DND-41 (cell line): Measurements from ENCODE around the gene GMPR.
"Not testable (repeated sequence)": the region's sequence is repeated elsewhere in the genome, so short reads cannot be mapped to it uniquely, and the experiment has no call there.

Experiments used
- ATAC-seq: fragments of 200-7000 bp; cut with Tn5 transposase; 3 replicates; pipeline ENCODE4 v1.9.1; 2021; ENCODE audit warnings: low read depth; ENCODE audit not compliant: insufficient read depth
- DNase-seq: peaks from one replicate; pipeline ENCODE4 v3.0.0-alpha.2; 2020
- H2AFZ ChIP-seq: 2 replicates; pipeline ENCODE4 v1.6.0; 2012; ENCODE audit warnings: low read depth, low read length
- H3K27ac ChIP-seq: 2 replicates; pipeline ENCODE4 v1.5.1; 2012; ENCODE audit warnings: low read length, inconsistent platforms
- H3K27me3 ChIP-seq: fragments of 200-600 bp; sonication (generic); 2 replicates; pipeline ENCODE4 v1.6.0; 2012; ENCODE audit warnings: low read length, mild to moderate bottlenecking, inconsistent platforms; ENCODE audit not compliant: insufficient read depth, poor library complexity
- H3K36me3 ChIP-seq: 2 replicates; pipeline ENCODE4 v1.5.1; 2012; ENCODE audit warnings: low read length, inconsistent platforms; ENCODE audit not compliant: insufficient read depth
- H3K4me1 ChIP-seq: 2 replicates; pipeline ENCODE4 v1.5.1; 2012; ENCODE audit warnings: mild to moderate bottlenecking, low read length; ENCODE audit not compliant: insufficient read depth
- H3K4me2 ChIP-seq: 2 replicates; pipeline ENCODE4 v1.6.0; 2012; ENCODE audit warnings: mild to moderate bottlenecking, moderate library complexity, low read length, inconsistent platforms; ENCODE audit not compliant: insufficient read depth
- H3K4me3 ChIP-seq, 2 experiments: fragments of 200-600 bp in 1 of 2; shearing (Covaris generic) in 1 of 2; 2 replicates each; pipeline ENCODE4 v1.5.1; 2012 to 2016; ENCODE audit warnings: inconsistent platforms in 2 of 2, low read length in 2 of 2, mild to moderate bottlenecking in 2 of 2, low read depth in 1 of 2, moderate library complexity in 1 of 2
- H3K79me2 ChIP-seq: 2 replicates; pipeline ENCODE4 v1.6.0; 2012; ENCODE audit warnings: low read length, inconsistent platforms; ENCODE audit not compliant: insufficient read depth
- H3K9ac ChIP-seq: 2 replicates; pipeline ENCODE4 v1.6.0; 2012; ENCODE audit warnings: low read depth, mild to moderate bottlenecking, inconsistent platforms, low read length, moderate library complexity
- H3K9me3 ChIP-seq: 2 replicates; pipeline ENCODE4 v1.5.1; 2012; ENCODE audit warnings: low read length, moderate library complexity, mild to moderate bottlenecking, inconsistent platforms; ENCODE audit not compliant: insufficient read depth, severe bottlenecking
- H4K20me1 ChIP-seq: 2 replicates; pipeline ENCODE4 v1.6.0; 2012; ENCODE audit warnings: low read length; ENCODE audit not compliant: insufficient read depth
- EZH2 ChIP-seq: IDR thresholded peaks from 3 replicates; pipeline ENCODE4 v1.6.1; 2012; ENCODE audit warnings: borderline replicate concordance, low read depth, mild to moderate bottlenecking, moderate library complexity, low read length, inconsistent platforms; ENCODE audit not compliant: severe bottlenecking
- TF ChIP-seq, protein P1 (sequence below): IDR thresholded peaks from 2 replicates; pipeline ENCODE4 v1.5.1; 2012; ENCODE audit warnings: borderline replicate concordance, low read length, moderate library complexity, mild to moderate bottlenecking; ENCODE audit not compliant: poor library complexity, severe bottlenecking; ENCODE audit errors: extremely low read depth

GMPR gene

DNA sequence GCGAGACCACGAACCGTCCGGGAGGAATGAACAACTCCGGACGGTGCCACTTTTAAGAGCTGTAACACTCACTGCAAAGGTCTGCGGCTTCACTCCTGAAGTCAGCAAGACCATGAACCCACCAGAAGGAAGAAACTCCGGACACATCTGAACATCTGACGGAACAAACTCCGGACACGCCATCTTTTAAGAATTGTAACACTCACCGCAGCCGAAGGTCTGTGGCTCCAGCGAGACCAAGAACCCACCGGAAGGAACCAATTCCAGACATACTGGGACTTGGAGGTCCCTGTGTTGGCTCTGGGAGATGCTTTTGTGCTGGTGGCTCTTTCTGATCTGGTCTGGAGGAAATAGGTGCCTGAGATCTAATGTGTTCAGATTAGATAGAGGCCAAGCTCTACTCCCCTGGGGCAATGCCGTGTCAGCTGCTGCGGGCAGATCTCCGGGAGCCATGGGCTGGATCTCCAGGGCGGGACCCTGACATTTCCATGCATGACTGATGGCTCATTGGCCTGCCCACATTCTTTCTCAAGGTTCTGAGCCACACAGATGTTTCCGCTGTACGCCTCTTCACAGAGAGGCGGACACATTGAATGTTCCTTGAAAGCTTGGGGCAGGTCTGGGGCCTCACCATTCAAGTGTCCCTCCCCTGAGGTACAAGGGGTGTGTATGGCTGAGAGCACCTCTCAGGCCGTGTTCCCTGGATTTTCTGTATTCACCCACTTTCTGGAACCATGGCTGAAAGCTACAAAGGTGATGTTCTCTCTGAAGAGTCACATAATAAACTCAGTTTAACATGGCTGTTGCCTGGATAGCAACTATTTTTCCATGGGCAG lies 29.3 kb downstream of the GMPR start:
- no peak overlapping the region for H3K27ac ChIP-seq
- H3K9ac ChIP-seq: no peak overlapping the region
- H3K27me3 ChIP-seq: no peaks in the 10 kb centered on the region
- ATAC-seq (no peak), DNase-seq (no peak)
- H3K4me3 ChIP-seq: no peak overlapping the region
- no peaks in the 10 kb centered on the region for H3K36me3 ChIP-seq
- no peak overlapping the region for H3K4me2 ChIP-seq
- no peaks in the 10 kb centered on the region for H3K4me1 ChIP-seq
- TF ChIP-seq EZH2: no peak
- TF ChIP-seq, protein P1, sequence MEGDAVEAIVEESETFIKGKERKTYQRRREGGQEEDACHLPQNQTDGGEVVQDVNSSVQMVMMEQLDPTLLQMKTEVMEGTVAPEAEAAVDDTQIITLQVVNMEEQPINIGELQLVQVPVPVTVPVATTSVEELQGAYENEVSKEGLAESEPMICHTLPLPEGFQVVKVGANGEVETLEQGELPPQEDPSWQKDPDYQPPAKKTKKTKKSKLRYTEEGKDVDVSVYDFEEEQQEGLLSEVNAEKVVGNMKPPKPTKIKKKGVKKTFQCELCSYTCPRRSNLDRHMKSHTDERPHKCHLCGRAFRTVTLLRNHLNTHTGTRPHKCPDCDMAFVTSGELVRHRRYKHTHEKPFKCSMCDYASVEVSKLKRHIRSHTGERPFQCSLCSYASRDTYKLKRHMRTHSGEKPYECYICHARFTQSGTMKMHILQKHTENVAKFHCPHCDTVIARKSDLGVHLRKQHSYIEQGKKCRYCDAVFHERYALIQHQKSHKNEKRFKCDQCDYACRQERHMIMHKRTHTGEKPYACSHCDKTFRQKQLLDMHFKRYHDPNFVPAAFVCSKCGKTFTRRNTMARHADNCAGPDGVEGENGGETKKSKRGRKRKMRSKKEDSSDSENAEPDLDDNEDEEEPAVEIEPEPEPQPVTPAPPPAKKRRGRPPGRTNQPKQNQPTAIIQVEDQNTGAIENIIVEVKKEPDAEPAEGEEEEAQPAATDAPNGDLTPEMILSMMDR: no peak
- H3K9me3 ChIP-seq: no peaks in the 10 kb centered on the region
- H2AFZ ChIP-seq: no peak overlapping the region
- H3K79me2 ChIP-seq: no peaks in the 10 kb centered on the region
- no peaks in the 10 kb centered on the region for H4K20me1 ChIP-seq

DNA sequence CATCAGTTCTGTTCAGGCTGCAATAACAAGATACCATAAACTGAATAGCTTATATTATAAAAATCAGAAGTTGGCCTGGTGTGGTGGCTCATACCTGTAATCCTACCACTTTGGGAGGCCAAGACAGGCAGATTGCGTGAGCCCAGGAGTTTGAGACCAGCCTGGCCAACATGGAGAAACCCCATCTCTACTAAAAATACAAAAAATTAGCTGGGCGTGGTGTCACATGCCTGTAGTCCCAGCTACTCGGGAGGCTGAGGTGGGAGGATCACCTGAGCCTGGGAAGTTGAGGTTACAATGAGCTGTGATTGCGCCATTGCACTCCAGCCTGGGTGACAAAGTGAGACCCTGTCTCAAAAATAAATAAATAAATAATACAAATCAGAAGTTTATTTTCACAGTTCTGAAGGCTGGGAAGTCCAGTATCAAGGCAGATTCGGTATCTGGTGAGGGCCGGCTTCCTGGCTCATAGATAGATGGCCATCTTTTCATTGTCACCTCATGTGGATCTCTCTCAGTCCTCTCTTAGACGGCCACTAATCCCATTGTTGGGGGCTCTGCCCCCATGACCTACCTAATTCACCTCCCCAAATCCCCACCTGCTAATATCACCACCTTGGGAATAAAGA lies 31.2 kb downstream of the GMPR start:
- H3K4me3 ChIP-seq, H3K4me1 ChIP-seq, H4K20me1 ChIP-seq, H3K9me3 ChIP-seq, H3K27ac ChIP-seq, H3K36me3 ChIP-seq, H2AFZ ChIP-seq, H3K27me3 ChIP-seq, H3K79me2 ChIP-seq, ATAC-seq, DNase-seq, H3K9ac ChIP-seq, H3K4me2 ChIP-seq: not testable (repeated sequence)

DNA sequence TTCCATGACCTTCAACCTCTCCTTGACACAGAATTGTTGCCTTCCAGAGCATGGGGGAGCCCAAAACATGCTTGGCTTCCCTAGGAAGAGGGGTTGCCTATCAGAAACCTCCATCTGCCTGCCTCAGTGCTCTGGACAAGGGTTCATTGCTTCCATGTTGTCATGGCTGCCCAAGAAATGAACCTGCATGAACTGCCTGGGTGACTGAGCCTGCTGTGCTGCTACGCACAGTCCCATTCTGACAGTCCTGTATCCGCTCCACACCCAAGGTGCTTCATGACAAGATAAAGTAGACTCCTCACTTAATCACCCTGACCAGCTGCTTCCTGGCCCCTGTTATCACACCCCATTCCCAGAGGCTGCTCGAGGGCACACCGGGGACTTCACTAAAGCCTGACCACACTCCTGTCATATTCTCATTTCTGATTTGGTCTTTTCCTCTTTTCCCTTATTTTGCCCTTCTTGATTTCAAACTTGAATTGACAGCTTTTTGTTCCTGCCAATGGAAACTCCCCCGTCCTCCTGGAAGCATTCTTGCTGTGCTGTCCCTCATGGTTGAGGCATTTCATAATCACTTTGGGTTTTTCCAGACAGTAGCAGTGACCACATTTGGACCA lies 31.9 kb downstream of the GMPR start:
- no peak for TF ChIP-seq EZH2
- TF ChIP-seq, protein P1: no peak
- Histone ChIP-seq H3K27ac (no peak overlapping the region), H3K4me2 (no peak overlapping the region), H2AFZ (no peak overlapping the region), H3K27me3 (no peaks in the 10 kb centered on the region), H3K9me3 (no peaks in the 10 kb centered on the region), H3K9ac (no peak overlapping the region), H3K4me3 (no peak overlapping the region), H3K4me1 (no peaks in the 10 kb centered on the region), H4K20me1 (no peaks in the 10 kb centered on the region), H3K79me2 (no peaks in the 10 kb centered on the region), H3K36me3 (no peaks in the 10 kb centered on the region)
- ATAC-seq: no peak
- DNase-seq: no peak

DNA sequence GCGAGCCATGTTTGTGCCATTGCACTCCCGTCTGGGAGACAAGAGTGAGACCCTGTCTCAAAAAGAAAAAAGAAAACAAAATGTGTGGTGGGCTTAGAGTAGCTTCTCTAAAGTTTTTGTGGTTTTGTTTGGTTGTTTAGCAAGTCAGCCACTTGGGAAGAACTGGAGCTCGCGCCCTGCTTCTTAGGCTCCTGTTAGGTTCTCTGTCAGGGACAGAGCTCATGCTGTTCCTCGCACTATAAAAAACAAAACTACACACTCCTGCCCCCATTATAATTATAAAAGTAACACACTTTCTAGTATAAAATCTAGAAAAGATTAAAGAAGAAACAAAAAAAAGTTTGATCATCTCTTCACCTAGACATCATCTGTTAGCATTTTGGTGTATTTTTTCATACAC lies 33.0 kb downstream of the GMPR start:
- H3K9ac ChIP-seq: no peak overlapping the region
- TF ChIP-seq, protein P1: no peak
- no peak for TF ChIP-seq EZH2
- no peak for DNase-seq

More for the DNA sequence above, 33.0 kb downstream of the GMPR start:
- Histone ChIP-seq H3K4me2 (no peak overlapping the region), H3K27ac (no peak overlapping the region), H3K27me3 (no peaks in the 10 kb centered on the region), H3K4me1 (no peaks in the 10 kb centered on the region), H3K79me2 (no peaks in the 10 kb centered on the region), H3K4me3 (no peak overlapping the region), H2AFZ (no peak overlapping the region), H4K20me1 (no peaks in the 10 kb centered on the region), H3K9me3 (no peaks in the 10 kb centered on the region), H3K36me3 (no peaks in the 10 kb centered on the region)
- ATAC-seq: no peak
